Heart left ventricle (tissue), 16 donors: ENCODE results near the gene PKD2. TPM values are rescaled to one million over a fixed set of nuclear protein-coding genes. Genes with fewer than 3 reads are reported as not detected.

ENCODE experiments used
- ATAC-seq, 4 donors: fragments of 200-7000 bp; cut with Tn5 transposase; one replicate each; pipeline ENCODE4 v1.9.1; 2020 to 2022; ENCODE audit warnings: moderate library complexity in 4 of 4, mild to moderate bottlenecking in 3 of 4, moderate number of reproducible peaks in 1 of 4
- DNase-seq, 5 donors: peaks; one replicate each; pipeline ENCODE4 v3.0.0-alpha.2; 2020
- H3K27ac ChIP-seq, 12 donors: fragments of 200-600 bp; sonication (generic) in 4 of 12; one replicate each; pipeline versions ENCODE4 v1.5.0 to v1.8.0; 2016 to 2022; ENCODE audit warnings: mild to moderate bottlenecking in 2 of 12
- H3K27me3 ChIP-seq, 9 donors: fragments of 200-600 bp; sonication (generic) in 2 of 9; one replicate each; pipeline versions ENCODE4 v1.5.1 to v1.8.0; 2016 to 2022; ENCODE audit warnings: mild to moderate bottlenecking in 3 of 9
- H3K36me3 ChIP-seq, 9 donors: fragments of 200-600 bp; sonication (generic) in 2 of 9; one replicate each; pipeline versions ENCODE4 v1.5.0 to v1.8.0; 2018 to 2022; ENCODE audit warnings: mild to moderate bottlenecking in 2 of 9
- H3K4me1 ChIP-seq, 12 donors: fragments of 200-600 bp; sonication (generic) in 4 of 12; one replicate each; pipeline versions ENCODE4 v1.5.0 to v1.8.0; 2016 to 2022; ENCODE audit warnings: mild to moderate bottlenecking in 3 of 12
- H3K4me3 ChIP-seq, 12 donors: fragments of 200-600 bp; sonication (generic) in 4 of 12; one replicate each; pipeline versions ENCODE4 v1.5.0 to v1.8.0; 2017 to 2022; ENCODE audit warnings: mild to moderate bottlenecking in 9 of 12, moderate library complexity in 4 of 12
- H3K9me3 ChIP-seq, 12 donors: fragments of 200-600 bp; sonication (generic) in 4 of 12; one replicate each; pipeline versions ENCODE4 v1.5.0 to v1.8.0; 2016 to 2022; ENCODE audit warnings: mild to moderate bottlenecking in 1 of 12
- CTCF ChIP-seq, 12 donors: fragments of 200-600 bp; sonication (generic) in 4 of 12; IDR thresholded peaks; one replicate each; pipeline versions ENCODE4 v1.5.0 to v1.8.0; 2018 to 2022; ENCODE audit warnings: antibody characterized with exemption in 12 of 12, mild to moderate bottlenecking in 5 of 12
- POLR2A ChIP-seq, 2 donors: fragments of 450-650 bp; IDR thresholded peaks; one replicate each; pipeline ENCODE4 v1.6.1; 2017; ENCODE audit warnings: antibody characterized with exemption in 2 of 2, mild to moderate bottlenecking in 2 of 2, moderate library complexity in 2 of 2
- WGBS, 4 donors: extraction: QIAGEN DNeasy Blood & Tissue Kit in 2 of 4; methylation state at CpG; one replicate each; pipeline versions ENCODE4 v1.1.5 to v1.1.7; 2013 to 2018; 5-methylcytosine and 5-hydroxymethylcytosine counted together
- intact Hi-C, 10 donors: fragments of 100-400 bp; cut with DNase I; formaldehyde crosslinking; loops; one replicate each; pipeline versions ENCODE4 v1.11.1 to v1.14.2; 2022
- polyA plus RNA-seq, 2 donors: library from polyadenylated mRNA; stranded (reverse); fragments of 200-250 nt; gene quantifications; one replicate each; pipeline ENCODE4 v1.2.3, GENCODE V29; 2013
- total RNA-seq, 9 donors: library from RNA; depleted of rRNA in 2 of 9; stranded (reverse); fragments of >200 nt in 2 of 9; fragmentation: NEBNext Ultra II Directional in 3 of 9; extraction: Animal tissue kit (Norgen Biotek cat#: 25700) in 3 of 9; gene quantifications; one replicate each; pipeline versions ENCODE4 v1.1.0 to v1.2.4, GENCODE V29; 2016 to 2023
- donor health status: ischemic (EF 13 %, LVEDD 7.1; RV severe dilation, severe dysfunction).
- donor health status: healthy with polysubstance abuse.
- donor health status: DM: no; HTN: yes; CAD: no.
- donor health status: DM: no; HTN: no; CAD: no.
- donor health status: ischemic (EF 25% LVEDD 6.9; RV normal size, moderate dysfunction).
- donor health status: ischemic (EF 25% LVEDD 5.7; RV mildly dilated, moderate dysfunction).
- donor health status: healthy.
- donor health status: DM: yes; HTN: yes; CAD: no.
- donor health status: ischemic (EF 35%, LVEDD 5.7; RV mildly dilated, moderate dysfunction).
- donor health status: nonischemic (EF 11% LVEDD 7.7; RV severe dilation, severe dysfunction).
- donor health status: DM: yes; HTN: yes; CAD: no.
- donor health status: PGD.
- donor health status: ischemic (EF 29% LVEDD 5.4; RV normal size, mild dysfunction).
- donor health status: nonischemic (EF 23%, LVEDD 6.1; RV moderate dilation, normal function).

Gene PKD2
- total and polyA plus RNA-seq, 11 donors, result 6.6 to 26.7 (median 15.1) TPM

- no peak overlapping the region for H3K27ac ChIP-seq
- no peak for DNase-seq
- H3K27me3 ChIP-seq, result no peaks in the 10 kb centered on the region
- H3K4me3 ChIP-seq, result no peak overlapping the region
- no peak for TF ChIP-seq POLR2A (IDR thresholded peaks at IDR 0.05)
- TF ChIP-seq CTCF (IDR thresholded peaks at IDR 0.05), result no peak
- no peak for ATAC-seq
- peaks cover 0 to 3% (median 0%) of the 10 kb centered on the region in 12 donors for H3K9me3 ChIP-seq
- peaks cover 0 to 32% (median 2%) of the 10 kb centered on the region in 12 donors for H3K4me1 ChIP-seq
- intact Hi-C loops, result no loop called here
- H3K36me3 ChIP-seq, result no peaks in the 10 kb centered on the region
- 61 to 88% (median 76%) methylated on average over 3 of the region's 3 CpGs for WGBS, 4 donors
These were observed 5.6 kb upstream of the PKD2 start for GRCh38 chr4:88001871-88002270.

GRCh38 chr4:88002786-88003185 is 4.6 kb upstream of the PKD2 start:
- Histone ChIP-seq H3K4me1 (peaks cover 0 to 35% (median 5%) of the 10 kb centered on the region in 12 donors), H3K36me3 (no peaks in the 10 kb centered on the region), H3K4me3 (no peak overlapping the region), H3K9me3 (peaks cover 0 to 3% (median 0%) of the 10 kb centered on the region in 12 donors), H3K27ac (peak overlapping the region in 1 of 12 donors; percentile 8), H3K27me3 (no peaks in the 10 kb centered on the region)
- intact Hi-C loops, result no loop called here
- DNase-seq, result no peak
- WGBS, 4 donors, result 40 to 69% (median 53%) methylated on average over 4 of the region's 4 CpGs
- no peak for ATAC-seq
- TF ChIP-seq POLR2A (IDR thresholded peaks at IDR 0.05), result no peak
- TF ChIP-seq CTCF (IDR thresholded peaks at IDR 0.05), result no peak

GRCh38 chr4:88003261-88003660 is 4.2 kb upstream of the PKD2 start:
- TF ChIP-seq POLR2A (IDR thresholded peaks at IDR 0.05) (no peak), CTCF (IDR thresholded peaks at IDR 0.05) (no peak)
- 57 to 79% (median 65%) methylated on average over 3 of the region's 3 CpGs for WGBS, 4 donors
- no peak for DNase-seq
- H3K9me3 ChIP-seq, result peaks cover 0 to 3% (median 0%) of the 10 kb centered on the region in 12 donors
- no peak overlapping the region for H3K4me3 ChIP-seq
- intact Hi-C loops, result no loop called here
- ATAC-seq, result no peak
- no peak overlapping the region for H3K27ac ChIP-seq
- H3K36me3 ChIP-seq, result no peaks in the 10 kb centered on the region
- no peaks in the 10 kb centered on the region for H3K27me3 ChIP-seq
- peaks cover 0 to 35% (median 5%) of the 10 kb centered on the region in 12 donors for H3K4me1 ChIP-seq

GRCh38 chr4:88005076-88005475 is 2.4 kb upstream of the PKD2 start:
- WGBS, 4 donors, result 53 to 79% (median 65%) methylated on average over 2 of the region's 2 CpGs
- intact Hi-C loops, result no loop called here
- Histone ChIP-seq H3K4me3 (no peak overlapping the region), H3K36me3 (no peaks in the 10 kb centered on the region), H3K27me3 (no peaks in the 10 kb centered on the region), H3K27ac (peak overlapping the region in 1 of 12 donors; percentile 52), H3K4me1 (peaks cover 0 to 50% (median 20%) of the 10 kb centered on the region in 12 donors), H3K9me3 (peaks cover 0 to 3% (median 0%) of the 10 kb centered on the region in 12 donors)
- ATAC-seq, result no peak
- DNase-seq, result peak in 2 of 5 donors; percentile 29 to 33
- TF ChIP-seq CTCF (IDR thresholded peaks at IDR 0.05) (no peak), POLR2A (IDR thresholded peaks at IDR 0.05) (no peak)
